Transverse colon (tissue), 4 donors: Measurements from ENCODE around the gene HHATL. TPM values are rescaled to one million over a fixed set of nuclear protein-coding genes. Genes with fewer than 3 reads are reported as not detected.

Experiments
- DNase-seq: peaks from one replicate; pipeline ENCODE4 v3.0.0-alpha.2; 2019
- H3K27ac ChIP-seq, 4 donors: fragments of 200-600 bp; sonication (generic); 2 replicates each; pipeline ENCODE4 v1.5.1; 2016 to 2018; ENCODE audit warnings: inconsistent platforms in 4 of 4
- H3K27me3 ChIP-seq: fragments of 200-600 bp; sonication (generic); 2 replicates; pipeline ENCODE4 v1.5.1; 2017; ENCODE audit warnings: inconsistent platforms
- H3K36me3 ChIP-seq, 4 donors: fragments of 200-600 bp; sonication (generic); 2 replicates each; pipeline ENCODE4 v1.5.1; 2017 to 2019; ENCODE audit warnings: inconsistent platforms in 4 of 4
- H3K4me1 ChIP-seq, 4 donors: fragments of 200-600 bp; sonication (generic); 2 replicates each; pipeline ENCODE4 v1.5.1; 2017 to 2020; ENCODE audit warnings: inconsistent platforms in 4 of 4
- H3K4me3 ChIP-seq, 4 donors: fragments of 200-600 bp; sonication (generic); 1 replicate in 1 of 4; 2 replicates in 3 of 4; pipeline versions ENCODE4 v1.5.1 to v1.6.1; 2017 to 2019; ENCODE audit warnings: inconsistent platforms in 4 of 4
- H3K9me3 ChIP-seq, 2 donors: fragments of 200-600 bp; sonication (generic); 2 replicates each; pipeline ENCODE4 v1.5.1; 2017 to 2019; ENCODE audit warnings: inconsistent platforms in 2 of 2
- EP300 ChIP-seq: sonication (generic); formaldehyde crosslinking; IDR thresholded peaks from one replicate; pipeline ENCODE4 v1.6.1; 2017; ENCODE audit warnings: antibody characterized with exemption, low read depth
- POLR2A ChIP-seq: fragments of 450-650 bp; IDR thresholded peaks from one replicate; pipeline ENCODE4 v1.6.1; 2016; ENCODE audit warnings: antibody characterized with exemption, mild to moderate bottlenecking, moderate library complexity
- POLR2AphosphoS5 ChIP-seq, 3 donors: sonication (generic); formaldehyde crosslinking; IDR thresholded peaks; one replicate each; pipeline ENCODE4 v1.6.1; 2016; ENCODE audit warnings: antibody characterized with exemption in 3 of 3
- WGBS, 2 donors: methylation state at CpG; one replicate each; pipeline ENCODE4 v1.1.5; 2018; ENCODE audit warnings: low coverage in 1 of 2; 5-methylcytosine and 5-hydroxymethylcytosine counted together
- in situ Hi-C, 4 donors: fragments of 200-750 bp; cut with MboI; loops; one replicate each; pipeline versions ENCODE4 v1.15.0 to v1.15.1; 2017; ENCODE audit warnings: low sequenced_read_pairs in 3 of 4, low pct_ligation_motif_present in 1 of 4, low pct_unique_long_range_greater_than_20kb in 1 of 4
- intact Hi-C: fragments of 100-400 bp; cut with DNase I; formaldehyde crosslinking; loops from one replicate; pipeline ENCODE4 v1.15.1; 2023; ENCODE audit warnings: low total_unique reads
- total RNA-seq, 4 donors: library from RNA; depleted of rRNA; stranded (reverse); fragments of >200 nt; gene quantifications; one replicate each; pipeline ENCODE4 v1.1.0, GENCODE V29; 2016
- TF ChIP-seq, protein P1 (sequence below), 5 experiments: fragments of 200-600 bp in 3 of 5; fragments of 450-650 bp in 2 of 5; sonication (generic) in 3 of 5; IDR thresholded peaks; 1 replicate in 2 of 5; 2 replicates in 3 of 5; pipeline ENCODE4 v1.5.1; 2016 to 2017; ENCODE audit warnings: antibody characterized with exemption in 5 of 5, inconsistent platforms in 3 of 5, mild to moderate bottlenecking in 2 of 5, moderate library complexity in 1 of 5

HHATL gene
- total RNA-seq, 4 donors from 2014 or later = 0.27 TPM; not detected in 3

DNA sequence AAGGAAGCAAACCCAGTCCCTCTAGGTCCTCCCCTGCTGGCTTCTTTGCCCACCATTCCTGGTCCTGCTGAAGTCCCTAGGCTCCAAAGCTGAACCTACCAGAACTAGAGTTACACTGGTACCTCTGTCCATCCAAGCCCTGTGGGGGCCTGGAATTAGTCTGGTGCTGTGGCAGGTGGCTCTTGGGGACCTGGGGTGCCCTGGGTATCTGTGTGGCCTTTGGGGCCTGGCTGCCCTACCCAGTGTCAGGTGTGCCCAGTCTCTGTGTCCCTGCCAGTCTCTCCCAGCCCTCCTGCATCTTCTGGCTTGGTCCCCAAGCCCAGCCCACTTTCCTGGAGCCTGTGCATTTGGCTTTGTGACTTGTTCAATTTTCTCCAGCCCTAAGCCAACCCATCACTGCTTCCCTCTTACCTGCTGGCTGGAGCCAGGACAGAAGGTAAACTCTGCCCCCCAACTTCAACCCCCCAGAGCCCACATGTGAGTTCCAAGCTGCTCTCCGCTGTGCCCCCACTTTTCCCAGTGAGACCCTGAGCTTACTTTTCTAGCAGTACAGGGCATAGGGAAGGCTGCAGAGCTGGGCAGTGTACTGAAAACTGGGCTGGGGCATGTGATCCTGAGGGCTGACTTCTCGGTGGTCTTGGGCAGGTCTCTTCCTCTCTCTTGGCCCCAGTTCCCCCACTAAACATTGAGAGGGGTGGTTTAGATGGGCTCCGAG lies 28.3 kb upstream of the HHATL start:
- intact Hi-C loops (no loop called here), in situ Hi-C loops (no loop called here)
- no peaks in the 10 kb centered on the region for H3K9me3 ChIP-seq
- H3K4me1 ChIP-seq = peaks cover 0 to 5% (median 0%) of the 10 kb centered on the region in 4 donors
- no peak for DNase-seq
- H3K27ac ChIP-seq = no peak overlapping the region
- no peaks in the 10 kb centered on the region for H3K27me3 ChIP-seq
- H3K36me3 ChIP-seq = no peaks in the 10 kb centered on the region
- TF ChIP-seq, protein P1, sequence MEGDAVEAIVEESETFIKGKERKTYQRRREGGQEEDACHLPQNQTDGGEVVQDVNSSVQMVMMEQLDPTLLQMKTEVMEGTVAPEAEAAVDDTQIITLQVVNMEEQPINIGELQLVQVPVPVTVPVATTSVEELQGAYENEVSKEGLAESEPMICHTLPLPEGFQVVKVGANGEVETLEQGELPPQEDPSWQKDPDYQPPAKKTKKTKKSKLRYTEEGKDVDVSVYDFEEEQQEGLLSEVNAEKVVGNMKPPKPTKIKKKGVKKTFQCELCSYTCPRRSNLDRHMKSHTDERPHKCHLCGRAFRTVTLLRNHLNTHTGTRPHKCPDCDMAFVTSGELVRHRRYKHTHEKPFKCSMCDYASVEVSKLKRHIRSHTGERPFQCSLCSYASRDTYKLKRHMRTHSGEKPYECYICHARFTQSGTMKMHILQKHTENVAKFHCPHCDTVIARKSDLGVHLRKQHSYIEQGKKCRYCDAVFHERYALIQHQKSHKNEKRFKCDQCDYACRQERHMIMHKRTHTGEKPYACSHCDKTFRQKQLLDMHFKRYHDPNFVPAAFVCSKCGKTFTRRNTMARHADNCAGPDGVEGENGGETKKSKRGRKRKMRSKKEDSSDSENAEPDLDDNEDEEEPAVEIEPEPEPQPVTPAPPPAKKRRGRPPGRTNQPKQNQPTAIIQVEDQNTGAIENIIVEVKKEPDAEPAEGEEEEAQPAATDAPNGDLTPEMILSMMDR (IDR thresholded peaks at IDR 0.05) = no peak
- no peak for TF ChIP-seq POLR2AphosphoS5 (IDR thresholded peaks at IDR 0.05)
- no peak for TF ChIP-seq POLR2A
- TF ChIP-seq EP300 = no peak
- H3K4me3 ChIP-seq = no peak overlapping the region
- WGBS, 2 donors = 82% methylated on average over 3 of the region's 3 CpGs; no CpG with 5 or more reads in 1 of the 2 donors

DNA sequence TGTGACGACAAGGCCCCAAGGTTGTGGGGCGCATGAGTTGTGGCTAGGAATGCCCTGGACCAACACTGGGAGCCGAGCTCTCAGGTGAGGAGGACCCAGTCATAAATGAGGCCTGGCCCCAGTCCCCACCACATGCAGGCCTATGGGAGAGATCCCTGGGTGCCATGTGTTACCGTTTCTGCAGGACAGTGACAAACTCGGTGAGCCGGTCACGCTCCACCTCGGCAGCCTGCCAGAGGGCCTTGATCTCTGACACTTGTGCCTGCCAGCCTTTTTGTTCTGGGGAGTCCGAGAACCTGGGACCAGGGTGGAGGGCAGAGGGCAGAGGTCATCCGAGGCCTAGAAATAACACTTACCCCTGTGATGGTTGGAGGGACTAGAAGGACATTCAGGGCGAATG lies 27.7 kb upstream of the HHATL start:
- intact Hi-C loops = no loop called here
- Histone ChIP-seq H3K4me1 (peaks cover 0 to 5% (median 0%) of the 10 kb centered on the region in 4 donors), H3K27me3 (no peaks in the 10 kb centered on the region), H3K4me3 (no peak overlapping the region), H3K27ac (no peak overlapping the region), H3K9me3 (no peaks in the 10 kb centered on the region), H3K36me3 (no peaks in the 10 kb centered on the region)
- WGBS, 2 donors = 86 to 89% methylated on average over 2 to 11 of the region's 11 CpGs
- DNase-seq = no peak
- TF ChIP-seq POLR2A = no peak
- no peak for TF ChIP-seq POLR2AphosphoS5 (IDR thresholded peaks at IDR 0.05)
- TF ChIP-seq, protein P1 (IDR thresholded peaks at IDR 0.05) = no peak
- no peak for TF ChIP-seq EP300
- in situ Hi-C loops = no loop called here

DNA sequence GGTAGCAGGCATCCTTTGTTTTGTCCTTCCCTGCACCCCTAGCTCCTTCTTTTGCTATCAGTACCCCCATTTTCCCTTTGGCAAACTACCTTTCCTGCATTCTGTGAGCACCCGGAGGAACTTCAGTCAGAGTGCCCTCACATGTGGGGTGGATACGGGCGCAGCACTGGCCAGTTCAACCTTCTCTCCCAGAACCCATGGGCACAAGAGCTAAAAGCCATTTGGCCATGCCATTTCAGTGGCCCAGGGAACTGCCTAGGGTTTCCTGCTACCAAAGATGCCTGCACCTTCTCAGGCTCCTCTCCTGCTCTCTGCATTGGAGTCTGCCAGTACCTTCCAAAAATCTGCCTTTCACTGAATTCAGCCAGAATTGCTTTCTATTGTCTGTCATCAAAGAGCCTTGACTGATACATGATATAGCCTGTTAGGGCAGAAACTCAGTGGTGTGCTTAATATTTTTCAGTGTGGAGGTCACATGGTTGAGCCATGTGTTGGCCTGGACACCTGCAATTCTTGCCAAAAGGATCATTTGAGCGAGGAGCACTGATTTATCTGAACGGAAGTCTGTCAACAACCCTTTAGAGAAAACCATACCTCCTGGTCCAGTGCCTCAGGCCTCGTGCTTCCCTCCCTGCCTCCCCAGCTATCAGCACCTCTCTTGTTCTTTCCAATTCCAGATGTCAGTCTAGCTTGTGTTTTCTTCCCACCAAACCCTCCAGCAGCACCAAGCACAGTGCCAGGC lies 27.0 kb upstream of the HHATL start:
- no peak overlapping the region for H3K27ac ChIP-seq
- DNase-seq = no peak
- no peak overlapping the region for H3K4me3 ChIP-seq
- H3K36me3 ChIP-seq = no peaks in the 10 kb centered on the region
- intact Hi-C loops (no loop called here), in situ Hi-C loops (no loop called here)
- peaks cover 0 to 5% (median 0%) of the 10 kb centered on the region in 4 donors for H3K4me1 ChIP-seq
- no peaks in the 10 kb centered on the region for H3K27me3 ChIP-seq
- 81 to 90% methylated on average over 3 to 6 of the region's 6 CpGs for WGBS, 2 donors
- TF ChIP-seq POLR2AphosphoS5 (IDR thresholded peaks at IDR 0.05) (no peak), EP300 (no peak), POLR2A (no peak)
- TF ChIP-seq, protein P1 (IDR thresholded peaks at IDR 0.05) = no peak
- no peaks in the 10 kb centered on the region for H3K9me3 ChIP-seq

DNA sequence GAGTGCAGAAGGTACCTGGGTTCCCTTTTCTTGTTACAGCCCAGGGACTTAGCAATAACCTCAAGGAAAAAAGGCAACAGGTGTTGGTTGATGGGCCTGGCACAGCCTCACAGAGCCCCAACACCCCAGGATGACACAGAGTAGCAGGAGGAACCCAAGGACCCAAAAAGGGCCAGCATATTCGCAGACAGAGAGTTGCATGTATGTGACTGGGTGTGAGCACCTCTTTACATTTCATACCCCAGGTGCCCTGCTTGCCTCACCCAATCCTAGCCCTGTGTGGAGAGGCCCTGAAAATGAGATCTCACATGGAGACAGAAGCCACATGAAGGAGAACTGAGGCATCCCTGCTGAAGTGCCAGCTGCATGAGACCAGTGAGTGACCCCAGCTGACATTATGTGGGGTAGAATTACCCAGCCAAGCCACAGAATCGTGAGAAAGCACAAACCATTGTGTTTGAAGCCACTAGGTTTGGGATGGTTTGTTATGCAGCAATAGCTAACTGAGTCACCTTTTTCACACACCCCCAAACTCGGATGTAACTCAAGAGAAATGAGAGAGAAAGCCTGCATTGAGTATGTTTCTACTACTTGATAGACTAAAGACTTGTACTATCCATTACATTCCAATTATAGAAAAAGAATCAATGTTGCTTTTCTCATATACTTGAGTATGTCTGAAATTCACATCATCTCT lies 26.2 kb upstream of the HHATL start:
- no peak overlapping the region for H3K4me3 ChIP-seq
- peaks cover 0 to 5% (median 0%) of the 10 kb centered on the region in 4 donors for H3K4me1 ChIP-seq
- intact Hi-C loops (no loop called here), in situ Hi-C loops (no loop called here)
- TF ChIP-seq, protein P1 (IDR thresholded peaks at IDR 0.05) = no peak
- TF ChIP-seq POLR2AphosphoS5 (IDR thresholded peaks at IDR 0.05) (no peak), EP300 (no peak), POLR2A (no peak)
- DNase-seq = no peak
- no peaks in the 10 kb centered on the region for H3K36me3 ChIP-seq
- no peak overlapping the region for H3K27ac ChIP-seq
- 83 to 93% methylated on average over 2 to 3 of the region's 3 CpGs for WGBS, 2 donors
- H3K27me3 ChIP-seq = no peaks in the 10 kb centered on the region
- H3K9me3 ChIP-seq = no peaks in the 10 kb centered on the region
